GM12872 (cell line): ENCODE data around the gene DCBLD1.

ENCODE experiments used
- CTCF ChIP-seq: IDR thresholded peaks from 3 replicates; pipeline ENCODE4 v1.5.1; 2011; ENCODE audit warnings: low read depth, mild to moderate bottlenecking, low read length, moderate library complexity; ENCODE audit not compliant: insufficient read depth

The DCBLD1 gene

DNA sequence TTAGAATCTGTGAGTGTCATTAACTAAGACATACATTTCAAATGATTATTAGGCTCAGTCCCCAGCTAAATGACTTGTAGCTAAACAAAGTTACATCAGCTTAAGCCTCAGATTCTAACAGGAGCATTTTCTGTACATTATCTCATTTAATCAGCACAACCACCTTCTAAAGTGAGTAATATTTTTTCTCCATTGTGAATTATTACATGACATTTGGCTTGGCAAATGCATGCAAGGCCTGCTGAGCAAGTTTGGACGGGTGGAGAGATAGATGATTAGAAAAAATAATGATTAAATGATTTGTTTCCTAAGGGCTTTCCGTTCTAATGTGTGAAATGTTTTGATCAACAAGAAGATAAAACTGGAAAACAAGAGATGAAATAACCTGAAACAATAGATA, 20.7 kb downstream of the DCBLD1 start:
- no peak for TF ChIP-seq CTCF

DNA sequence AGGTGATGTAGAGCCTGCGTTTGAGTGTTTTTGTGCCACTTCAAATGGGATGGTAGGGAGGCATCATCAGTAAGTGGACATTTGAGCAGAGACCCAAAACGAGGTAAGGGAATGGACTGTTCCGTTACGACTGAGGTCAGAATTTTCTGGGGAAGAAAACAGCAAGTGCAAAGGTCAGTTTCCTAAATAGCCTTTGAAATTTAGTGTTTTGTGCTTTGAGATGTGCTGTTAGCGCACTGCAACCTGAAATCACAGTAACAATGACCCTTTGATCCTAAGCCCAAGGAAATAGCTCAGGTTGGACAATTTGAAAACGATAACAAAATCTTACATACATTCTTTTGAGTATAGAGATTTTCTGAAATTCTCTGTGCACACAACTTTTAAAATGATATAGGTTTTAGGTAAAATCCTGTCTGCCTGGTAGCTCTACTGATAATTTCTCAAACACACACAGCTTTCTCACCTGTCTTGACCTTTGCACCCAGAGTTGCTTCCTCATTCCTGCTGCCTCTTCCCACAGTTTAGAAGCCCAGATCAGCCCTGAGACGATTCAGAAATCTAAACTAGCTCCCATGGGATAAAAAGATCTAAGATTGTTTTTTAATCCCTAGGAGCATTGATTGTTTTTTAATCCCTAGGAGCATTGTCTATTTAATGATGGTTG, 22.1 kb downstream of the DCBLD1 start:
- no peak for TF ChIP-seq CTCF

GRCh38 chr6:117505311-117505710, 22.8 kb downstream of the DCBLD1 start:
- TF ChIP-seq CTCF: no peak

- TF ChIP-seq CTCF: no peak
Measured at GRCh38 chr6:117506180-117506835, 23.8 kb downstream of the DCBLD1 start.

- no peak for TF ChIP-seq CTCF
Measured at GRCh38 chr6:117506907-117507306, 24.4 kb downstream of the DCBLD1 start.

DNA sequence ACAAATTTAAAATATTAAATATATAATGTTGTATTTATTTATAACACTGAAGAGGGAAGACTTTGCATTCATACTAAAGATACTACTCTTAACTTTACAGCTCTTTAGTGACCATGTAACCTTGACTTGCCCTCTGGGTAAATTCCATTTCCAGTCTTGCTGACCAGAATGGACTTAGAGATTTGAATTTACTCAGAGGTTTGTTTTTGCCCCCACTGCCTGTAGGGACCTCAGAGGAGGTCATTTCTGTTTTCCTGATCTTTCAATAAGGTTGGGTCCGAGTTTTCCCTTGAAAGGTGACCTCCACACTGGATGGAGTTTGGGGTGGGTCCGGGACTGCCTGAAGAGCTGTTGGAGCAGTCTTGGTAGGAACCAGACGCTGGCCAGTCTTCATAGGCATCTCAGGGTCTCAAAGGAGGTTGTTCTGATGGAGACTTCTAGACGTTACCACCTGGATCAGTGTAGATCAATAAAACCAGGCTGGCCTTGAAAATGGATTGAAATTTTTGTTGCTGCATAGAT, 26.0 kb downstream of the DCBLD1 start:
- no peak for TF ChIP-seq CTCF

DNA sequence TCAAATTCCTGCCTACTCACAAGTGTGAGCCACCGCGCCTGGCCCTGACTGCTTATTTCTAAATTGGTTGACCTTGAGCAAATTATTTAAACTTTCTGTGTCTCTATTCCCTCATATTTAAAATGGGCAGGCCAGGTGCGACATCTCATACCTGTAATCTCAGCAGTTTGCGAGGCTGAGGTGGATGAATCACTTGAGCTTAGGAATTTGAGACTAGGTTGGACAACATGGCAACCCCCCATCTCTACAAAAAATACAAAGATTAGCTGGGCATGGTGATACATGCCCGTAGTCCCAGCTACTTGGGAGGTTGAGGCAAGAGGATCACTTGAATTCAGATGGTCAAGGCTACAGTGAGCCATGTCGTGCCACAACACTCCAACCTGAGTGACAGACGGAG, 26.5 kb downstream of the DCBLD1 start:
- no peak for TF ChIP-seq CTCF
